HG03135 (cell line): ENCODE measurements around the gene STRN4.

ENCODE experiments used
- ATAC-seq: cut with Tn5 transposase; IDR thresholded peaks from one replicate; pipeline ENCODE4 v1.9.1; 2021; ENCODE audit warnings: mild to moderate bottlenecking, moderate library complexity; ENCODE audit not compliant: unreplicated experiment

The STRN4 gene

DNA sequence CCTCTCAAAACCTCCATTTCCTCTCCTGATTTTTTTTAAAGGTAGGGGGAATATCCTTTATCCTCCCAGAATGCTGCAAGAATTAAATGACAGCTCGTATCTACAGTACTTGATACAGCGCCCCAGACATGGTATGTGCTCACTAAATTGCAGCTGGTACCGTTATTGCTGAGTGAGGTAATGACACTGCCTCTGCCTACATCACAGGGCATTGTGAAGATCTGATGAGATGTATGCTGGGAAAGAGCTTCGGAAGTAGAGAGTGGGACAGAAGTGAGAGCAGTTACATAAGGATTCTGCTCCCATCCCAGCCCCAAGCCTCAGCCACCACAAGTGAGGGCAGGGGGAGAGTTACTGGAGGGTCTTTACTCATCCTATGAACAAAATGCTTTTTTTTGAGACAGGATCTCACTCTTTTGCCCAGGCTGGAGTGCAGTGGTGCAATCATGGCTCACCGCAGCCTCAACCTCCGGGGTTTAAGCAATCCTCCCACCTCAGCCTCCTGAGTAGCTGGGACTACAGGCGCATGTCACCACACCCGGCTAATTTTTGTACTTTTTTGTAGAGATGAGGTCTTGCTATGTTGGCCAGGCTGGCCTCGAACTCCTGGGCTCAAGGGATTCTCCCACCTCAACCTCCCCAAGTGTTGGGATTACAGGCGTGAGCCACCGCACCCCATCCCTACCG lies 2.1 kb downstream of the STRN4 start:
- ATAC-seq: no peak

DNA sequence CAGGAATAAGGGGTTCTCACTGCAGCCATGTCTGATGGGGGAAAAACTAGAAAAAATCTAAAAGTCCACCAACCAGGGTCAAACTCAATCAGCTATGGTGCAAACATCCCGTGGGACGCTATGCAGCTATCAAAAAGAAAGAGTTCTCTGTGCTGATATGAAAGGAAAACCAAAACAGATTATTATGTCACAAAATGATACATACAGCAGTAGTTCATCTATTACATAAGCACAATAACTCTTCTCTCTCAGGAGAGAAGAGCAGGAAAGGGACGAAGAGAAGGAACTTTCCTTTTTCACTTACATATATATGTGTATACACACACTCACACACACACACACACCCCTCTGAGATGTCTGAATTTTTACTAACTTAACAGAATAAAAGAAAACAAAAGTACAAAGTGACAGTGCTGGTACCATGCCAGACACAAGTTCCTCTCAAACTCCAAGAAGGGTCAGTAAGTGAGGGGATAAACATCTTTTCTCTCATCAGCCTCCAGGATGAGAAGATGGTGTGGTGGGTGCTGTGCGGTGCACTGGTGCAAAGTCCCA lies 3.2 kb downstream of the STRN4 start:
- ATAC-seq: no peak

DNA sequence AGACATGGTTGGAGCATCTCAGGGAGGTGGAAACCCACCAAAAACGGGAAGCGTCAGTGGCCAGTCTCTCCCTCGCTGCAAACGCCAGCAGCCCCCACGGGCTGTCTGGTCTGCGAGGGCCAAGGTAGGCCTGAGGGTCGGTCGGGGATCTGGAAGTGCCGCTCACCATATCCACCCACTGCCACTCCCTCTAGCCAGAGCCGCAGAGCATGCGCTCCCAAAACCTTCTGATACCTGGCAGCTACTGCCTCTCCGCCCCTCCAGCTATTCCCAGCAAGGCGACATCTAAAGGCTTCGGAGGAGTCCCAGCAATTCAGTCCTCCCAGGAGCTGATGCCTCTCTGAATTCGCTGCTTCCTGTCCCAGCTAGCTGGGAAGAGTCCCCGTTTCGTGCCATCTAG lies 4.8 kb downstream of the STRN4 start:
- no peak for ATAC-seq

DNA sequence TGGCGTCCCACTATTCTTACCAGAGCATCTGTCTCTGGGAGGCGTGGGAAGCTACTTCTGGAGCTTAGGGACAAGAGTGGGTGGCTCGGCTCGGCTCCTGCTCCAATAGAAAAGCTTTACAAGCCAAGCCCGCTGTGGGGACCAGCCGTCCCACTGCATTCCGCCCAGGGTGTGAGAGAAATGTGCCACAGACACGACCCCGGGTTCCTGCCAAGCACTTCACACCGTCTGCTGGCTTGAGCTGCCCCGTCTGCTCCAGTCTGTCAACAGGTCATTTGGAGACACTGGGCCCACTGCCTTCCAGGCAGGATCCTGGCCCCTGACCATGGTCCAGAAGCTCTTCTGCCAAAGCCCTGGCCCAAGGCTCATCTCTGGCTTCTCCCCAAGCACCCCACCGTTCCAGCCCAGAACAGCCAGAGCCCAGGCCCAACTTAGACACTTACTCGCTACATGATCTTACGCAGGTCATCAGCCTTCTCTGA lies 6.9 kb downstream of the STRN4 start:
- ATAC-seq: no peak

DNA sequence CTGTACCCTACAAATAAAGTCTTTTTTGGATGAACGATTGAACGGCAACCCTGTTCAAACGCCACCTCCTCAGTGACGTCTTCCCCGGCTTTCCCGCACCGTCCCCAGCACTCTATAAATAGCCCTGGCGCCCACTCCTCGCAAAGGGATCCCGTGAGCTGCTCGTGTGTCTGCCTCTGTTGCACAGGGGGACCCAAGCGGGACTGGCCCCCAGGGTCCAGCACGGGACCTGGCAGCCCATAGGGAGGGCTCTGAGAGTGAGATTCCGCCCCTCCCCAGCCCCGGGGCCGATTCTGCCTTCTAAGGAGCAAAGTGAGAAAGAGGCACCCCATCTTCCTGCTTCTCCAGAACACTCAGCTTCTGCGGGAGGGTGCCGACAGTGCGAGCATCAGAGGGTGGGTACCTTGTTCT lies 8.5 kb downstream of the STRN4 start:
- no peak for ATAC-seq

DNA sequence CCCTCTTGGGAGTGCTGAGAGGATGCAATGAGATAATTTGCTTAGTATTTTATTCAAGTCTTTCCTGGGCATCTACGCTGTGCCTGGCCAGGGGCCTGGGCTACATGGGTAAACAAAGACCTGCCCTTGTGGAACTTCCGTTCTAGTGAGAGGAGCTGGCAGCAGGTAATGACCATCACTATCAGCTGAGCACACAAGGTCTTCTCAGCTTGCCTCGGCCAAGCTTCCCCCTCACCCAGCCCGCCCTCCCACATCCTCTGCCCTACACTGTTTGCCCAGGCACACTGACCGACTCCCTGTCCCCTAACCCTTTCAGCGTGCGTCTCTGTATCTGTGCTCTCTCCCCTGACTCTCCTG lies 9.0 kb downstream of the STRN4 start:
- ATAC-seq: no peak

DNA sequence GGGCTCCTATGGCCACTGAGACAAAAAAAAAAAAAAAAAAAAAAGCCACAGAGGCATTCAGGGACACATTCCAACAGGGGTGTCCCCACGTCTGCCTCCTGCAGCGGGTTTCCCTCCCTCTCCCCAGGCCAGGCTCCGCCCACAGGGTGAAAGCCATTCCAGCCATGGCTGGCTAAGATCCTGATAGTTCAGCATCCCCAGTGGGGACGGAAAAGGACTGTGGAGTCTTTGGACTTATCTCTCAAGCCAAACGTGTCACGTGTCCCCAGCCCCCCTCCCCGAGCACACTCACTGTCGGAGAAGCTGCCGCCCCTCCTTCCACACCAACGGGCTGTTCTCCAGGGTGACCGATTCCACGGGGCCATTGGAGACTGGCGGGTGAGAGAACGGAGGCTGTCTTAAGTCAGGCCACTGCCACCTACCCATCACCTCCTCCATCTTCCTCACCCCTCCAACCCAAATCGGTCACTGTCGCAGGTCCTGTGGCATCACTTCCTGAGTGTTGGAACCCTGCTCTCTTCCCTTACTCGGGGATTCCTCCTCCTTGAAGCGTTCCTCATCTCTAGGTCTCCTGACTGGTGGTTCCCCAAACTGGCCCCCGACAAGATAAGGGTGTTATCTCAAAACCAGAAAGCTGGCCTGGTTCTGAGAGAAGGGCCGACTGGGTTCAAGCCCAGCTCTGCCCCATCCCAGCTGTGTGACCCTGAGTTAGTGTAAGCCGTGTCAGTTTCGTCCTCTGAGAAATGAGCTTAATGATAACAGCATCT lies 9.5 kb downstream of the STRN4 start:
- no peak for ATAC-seq

DNA sequence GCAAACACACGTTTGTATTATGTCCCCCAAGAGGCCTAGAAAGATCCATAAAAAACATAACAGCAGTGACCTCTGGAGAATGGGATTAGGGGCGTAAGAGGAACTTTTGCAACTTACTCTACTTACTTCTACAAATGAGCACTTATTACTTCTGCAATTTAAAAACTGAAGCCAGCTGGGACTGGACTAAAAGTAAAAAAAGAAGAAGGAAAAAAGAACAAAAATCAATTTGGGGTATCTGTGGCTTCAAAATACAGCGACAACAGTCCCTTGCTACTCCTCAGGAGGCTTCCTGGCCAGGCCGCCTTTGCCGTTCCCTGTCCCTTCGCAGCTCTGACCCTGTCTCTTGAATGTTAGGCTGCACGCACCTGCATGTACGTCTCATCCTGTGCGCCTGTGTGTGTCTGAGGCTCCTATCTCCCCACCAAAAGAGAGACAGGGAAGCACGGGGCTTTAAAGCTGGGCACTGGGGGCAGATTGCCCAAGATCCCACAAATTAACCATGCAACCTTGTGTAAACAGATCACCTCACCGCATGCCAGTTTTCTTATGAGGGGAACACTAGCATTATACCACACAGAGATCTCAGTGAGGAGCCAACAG lies 12.5 kb downstream of the STRN4 start:
- no peak for ATAC-seq

DNA sequence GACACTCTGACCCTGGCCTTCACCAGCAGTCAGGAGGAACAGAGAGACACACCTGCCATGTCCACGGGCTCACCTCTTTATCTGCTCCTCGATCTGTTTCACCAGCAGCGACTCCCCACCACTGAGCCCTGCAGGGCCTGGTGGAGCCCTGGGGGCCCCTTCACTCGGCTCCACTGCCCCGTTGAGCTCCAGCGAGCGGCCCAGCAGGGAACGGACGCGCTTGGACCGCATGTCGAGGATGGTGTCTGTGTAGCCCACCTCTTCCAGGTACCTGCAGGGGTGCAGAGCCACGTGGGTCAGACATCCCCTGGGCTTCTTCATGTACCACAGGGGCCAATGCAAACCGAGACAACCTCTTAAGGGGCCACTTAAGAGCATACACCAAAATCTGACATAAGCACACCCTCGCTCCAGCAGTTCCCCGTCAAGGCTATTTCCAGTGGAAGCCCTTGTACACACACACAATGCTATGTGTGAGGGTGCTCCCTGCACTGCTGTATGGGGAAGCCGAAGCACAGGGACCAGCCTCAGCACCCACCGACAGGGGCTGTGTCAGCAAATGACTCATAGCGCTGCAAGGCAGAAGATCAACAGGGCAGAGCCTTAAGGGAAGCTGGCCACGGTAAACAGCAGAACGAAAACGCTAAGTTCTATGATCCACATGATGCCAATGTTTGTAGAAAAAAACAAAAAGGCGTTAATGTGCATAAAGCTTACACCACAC lies 13.1 kb downstream of the STRN4 start:
- ATAC-seq: no peak

DNA sequence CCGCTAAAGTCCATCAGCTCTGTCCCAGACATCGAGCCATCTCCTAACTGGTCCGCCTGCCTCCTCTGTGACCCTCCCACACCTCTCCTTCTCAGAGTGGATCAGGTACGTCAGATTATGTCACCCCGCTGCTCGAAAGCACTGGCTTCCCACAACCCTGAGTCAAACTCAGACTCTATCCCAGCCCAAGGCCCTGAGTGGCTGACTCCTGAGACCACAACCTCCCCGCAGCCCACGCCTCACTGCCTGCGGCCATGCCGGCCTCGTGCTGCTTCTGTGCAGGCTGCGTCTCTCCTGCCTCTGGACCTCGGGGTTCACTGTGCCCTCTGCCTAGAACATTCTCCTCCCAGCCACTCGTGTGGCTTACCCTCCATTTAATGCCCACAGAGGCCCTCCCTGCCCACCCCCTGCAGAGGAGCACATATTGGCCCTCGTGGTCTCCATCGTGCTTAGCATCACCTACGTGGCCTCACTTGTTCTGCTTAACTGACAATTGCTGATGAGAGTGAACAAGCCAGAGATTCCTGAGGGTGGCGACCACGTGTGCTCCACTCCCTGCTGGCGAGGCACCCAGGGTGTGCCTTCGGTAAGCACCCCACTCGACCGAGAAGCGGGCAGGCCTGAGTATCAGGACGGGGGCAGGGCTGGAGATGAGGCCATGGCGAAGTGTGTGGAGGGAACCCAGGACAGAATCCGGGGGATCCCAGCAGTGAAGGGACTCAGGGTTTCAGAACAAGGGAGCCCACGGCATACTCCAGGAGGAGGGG lies 13.9 kb downstream of the STRN4 start:
- no peak for ATAC-seq

DNA sequence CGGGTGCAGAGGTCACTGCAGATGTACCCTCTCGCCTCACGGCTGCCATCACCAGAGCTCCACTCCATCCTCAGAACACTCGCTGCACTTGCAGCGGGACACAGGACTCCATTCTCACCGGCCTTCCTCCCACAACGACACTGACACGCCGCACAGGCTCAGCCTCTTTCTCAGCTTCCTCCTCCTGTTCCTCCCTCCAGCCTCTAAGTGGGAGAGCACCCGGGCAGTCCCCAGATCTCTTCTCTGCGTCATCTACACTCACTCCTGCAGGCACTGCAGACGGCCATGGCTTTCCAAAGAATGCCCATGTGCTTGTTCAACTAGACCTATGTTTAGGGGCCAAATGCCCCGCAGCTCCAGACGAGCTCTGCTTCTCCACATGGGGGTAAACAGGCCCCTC lies 14.7 kb downstream of the STRN4 start:
- no peak for ATAC-seq

DNA sequence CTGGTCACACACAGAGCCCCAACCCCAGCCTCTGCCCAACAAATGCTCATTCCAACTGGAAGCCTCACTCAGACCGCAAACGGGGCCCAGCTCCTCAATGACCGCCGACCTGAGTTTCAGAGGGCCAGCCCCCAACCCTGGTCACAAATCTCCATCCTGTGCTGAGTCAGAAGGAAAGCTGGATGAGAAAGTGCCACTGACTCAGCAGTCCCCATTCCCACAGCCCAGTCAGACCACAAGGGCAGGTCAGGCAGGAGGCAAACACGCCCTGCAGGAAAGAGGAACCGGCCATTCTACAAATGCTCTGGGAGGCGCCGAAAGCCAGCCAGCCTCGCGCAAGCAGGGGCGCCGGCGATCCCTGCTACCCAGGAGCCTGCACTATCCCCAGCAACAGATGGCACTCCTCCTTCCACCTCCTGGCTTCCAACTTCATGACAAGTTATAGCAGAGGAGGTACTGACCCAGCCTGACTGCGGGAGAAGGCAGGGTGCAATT lies 15.2 kb downstream of the STRN4 start:
- ATAC-seq: no peak

DNA sequence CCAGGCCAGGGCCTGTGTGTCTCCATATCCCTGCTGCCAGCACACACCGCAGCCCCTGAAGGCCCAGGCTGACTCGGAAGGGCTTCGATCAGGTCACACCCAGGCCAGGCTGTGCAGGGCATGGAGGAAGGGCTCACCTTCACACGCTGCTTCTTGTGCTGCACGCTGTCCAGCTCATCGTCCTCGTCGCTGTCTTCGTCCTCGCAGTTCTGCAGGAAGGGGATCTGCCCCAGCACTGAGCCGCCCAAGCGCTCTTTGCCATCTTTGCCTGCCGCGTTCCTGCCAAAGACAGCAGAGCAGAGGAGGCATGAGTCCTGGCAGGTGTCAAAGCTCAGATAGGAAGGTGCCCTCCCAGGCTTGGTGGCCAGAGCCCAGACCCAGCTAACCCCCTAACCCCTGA lies 15.7 kb downstream of the STRN4 start:
- no peak for ATAC-seq

DNA sequence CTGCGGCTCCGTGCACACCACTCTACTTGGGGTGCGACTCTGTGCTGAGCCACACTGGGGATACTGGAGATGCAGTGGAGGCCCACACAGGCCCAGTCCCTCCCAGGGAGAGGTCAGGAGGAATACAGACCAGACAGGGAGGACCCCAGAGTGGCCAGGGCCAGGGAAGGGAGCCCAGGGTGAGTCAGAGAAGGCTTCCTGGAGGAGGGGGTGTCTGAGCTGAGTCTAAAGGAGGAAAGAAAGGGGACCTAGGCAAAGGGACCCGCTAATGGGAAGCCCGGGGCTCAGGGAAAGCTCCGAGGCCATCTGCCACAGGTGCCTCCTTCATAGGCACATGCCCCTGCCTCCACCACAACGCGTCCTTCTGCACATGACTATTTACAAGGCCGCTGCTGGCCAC lies 16.1 kb downstream of the STRN4 start:
- ATAC-seq: no peak

DNA sequence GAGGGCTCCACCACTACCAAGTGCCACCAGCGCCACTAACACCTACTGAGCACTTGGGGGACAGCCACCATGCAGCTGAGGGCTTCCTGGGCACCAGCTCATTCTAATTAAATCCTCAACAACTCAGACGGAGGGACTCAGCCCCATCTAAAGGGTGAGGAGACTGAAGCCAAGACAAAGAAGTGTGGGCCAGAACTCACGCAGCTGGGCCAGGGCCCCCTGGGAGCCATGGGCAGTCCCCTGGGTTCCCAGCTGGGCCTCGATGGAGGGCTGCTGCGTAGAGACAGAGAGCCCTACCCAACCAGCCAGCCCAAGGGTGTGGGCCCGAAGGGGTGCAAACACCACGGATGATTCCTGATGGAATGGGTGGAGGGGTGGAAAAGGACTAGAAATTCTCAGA lies 16.6 kb downstream of the STRN4 start:
- ATAC-seq: no peak

DNA sequence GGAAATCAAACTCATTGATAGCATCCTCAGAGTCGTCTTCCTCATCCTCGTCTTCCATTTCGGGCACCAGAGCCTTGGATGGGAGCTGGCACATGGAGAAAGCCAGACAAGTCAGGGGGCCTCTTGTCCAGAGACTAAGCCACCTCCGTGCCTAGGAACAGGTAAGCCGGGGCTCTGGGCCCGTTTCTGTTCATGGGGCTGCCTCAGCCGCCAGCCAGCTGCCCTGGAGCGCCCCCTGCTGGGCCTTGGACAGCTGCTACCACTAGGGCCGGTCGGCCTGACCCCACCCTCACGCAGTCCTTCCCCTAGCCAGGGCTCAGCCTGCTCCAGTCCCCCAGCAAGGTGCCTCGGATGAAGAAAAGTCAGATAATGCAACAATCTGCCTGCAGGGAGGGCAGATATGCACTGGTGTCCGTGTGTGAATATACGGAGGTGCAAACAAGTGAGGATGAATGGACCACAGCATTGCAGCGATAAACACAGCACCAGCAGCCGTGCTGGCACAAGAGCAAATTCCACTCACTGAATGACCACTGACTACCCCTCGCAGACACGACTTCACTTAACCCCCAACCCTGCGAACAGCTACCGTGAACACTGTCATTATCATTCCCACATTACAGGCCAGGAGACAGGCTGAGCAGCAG lies 17.4 kb downstream of the STRN4 start:
- ATAC-seq: no peak

DNA sequence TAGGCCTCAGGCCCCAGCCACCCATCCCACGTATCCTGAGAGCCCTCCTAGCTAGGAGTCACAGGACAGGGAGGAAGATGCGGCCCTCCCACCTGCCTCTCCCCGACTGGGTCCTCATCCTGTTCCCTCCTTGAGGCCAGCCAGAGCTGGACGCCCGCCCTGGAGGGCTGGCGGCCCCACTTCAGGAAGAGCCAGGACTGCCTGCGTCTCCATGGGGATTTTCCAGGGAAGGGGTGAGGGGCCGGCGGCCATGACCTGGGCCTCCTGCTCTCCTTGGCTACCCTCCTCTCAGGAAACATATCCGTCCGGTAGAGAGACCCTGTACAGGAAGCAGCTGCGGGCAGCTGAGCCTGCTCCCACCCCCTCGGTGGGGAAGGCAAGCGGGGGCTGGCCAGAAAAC lies 18.0 kb downstream of the STRN4 start:
- ATAC-seq: no peak

DNA sequence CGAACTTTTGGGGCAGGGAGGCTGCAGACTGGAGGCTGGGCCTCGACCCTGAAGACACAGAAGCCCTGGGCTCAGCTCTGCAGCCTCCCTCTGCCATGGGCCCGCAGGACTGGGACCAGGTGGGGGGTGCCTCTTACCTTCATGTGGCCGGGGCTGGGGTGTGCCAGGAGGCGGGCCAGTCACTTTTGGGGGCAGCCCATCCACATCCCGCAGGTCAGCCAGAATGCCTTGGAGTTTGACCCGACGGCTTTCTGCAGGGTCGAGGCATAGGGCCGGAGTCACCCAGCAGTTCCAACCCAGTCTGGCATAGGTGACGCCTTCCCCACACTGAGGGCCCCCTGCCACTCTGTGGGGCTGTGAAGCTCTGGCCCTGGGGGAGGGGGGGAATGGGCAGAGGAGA lies 18.5 kb downstream of the STRN4 start:
- ATAC-seq: no peak

DNA sequence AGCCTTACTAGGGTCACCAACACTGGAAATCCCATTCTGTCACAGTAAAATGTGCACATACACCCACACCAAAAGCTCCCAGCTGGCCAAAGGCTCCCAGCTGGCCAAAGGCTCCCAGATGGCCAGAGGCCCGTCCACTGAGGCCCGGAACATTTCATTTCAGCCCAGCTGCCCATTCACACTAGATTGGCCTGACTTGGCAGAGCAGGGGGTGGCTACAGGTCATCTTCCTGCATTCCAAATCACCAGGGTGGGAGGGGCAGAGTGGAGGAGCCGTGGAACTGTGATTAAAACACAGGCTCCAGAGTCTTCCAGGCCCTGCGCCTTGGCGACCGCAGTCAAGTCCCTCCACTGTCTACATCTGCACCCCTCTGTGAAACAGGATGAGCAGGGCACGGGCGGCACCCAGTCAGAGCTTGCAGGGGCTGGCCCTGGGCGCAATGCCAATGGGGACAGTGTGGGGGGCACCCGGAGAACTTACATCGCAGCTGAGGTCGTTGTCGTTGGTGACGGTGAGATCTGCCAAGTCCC lies 19.2 kb downstream of the STRN4 start:
- no peak for ATAC-seq

DNA sequence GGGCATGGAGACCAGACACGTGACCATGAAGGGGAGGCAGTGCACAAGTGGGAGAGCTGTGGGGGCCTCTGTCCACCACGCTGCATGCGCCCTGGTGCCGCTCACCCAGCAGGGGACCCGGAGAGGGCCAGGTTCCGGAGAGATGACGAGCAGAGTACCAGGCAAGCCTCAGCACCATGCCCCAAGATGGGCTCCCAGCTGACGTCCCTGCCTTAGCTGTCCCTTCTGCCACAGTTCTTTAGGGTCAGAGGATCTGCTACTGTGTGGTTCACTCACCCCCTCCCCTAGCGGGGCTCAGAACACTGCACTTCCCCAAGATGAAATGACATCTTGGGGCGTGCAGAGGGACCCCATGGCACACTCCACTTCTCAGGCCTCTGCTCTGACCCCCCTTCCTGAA lies 19.7 kb downstream of the STRN4 start:
- ATAC-seq: no peak
